Putamen (tissue), 1 donor: ENCODE results near the gene THG1L.
A peak's percentile ranks its signal among the peaks of the same experiment; 100 is the strongest.
"Not testable (repeated sequence)": the region's sequence is repeated elsewhere in the genome, so short reads cannot be mapped to it uniquely, and the experiment has no call there.

Experiments used
- DNase-seq: peaks from one replicate; pipeline ENCODE4 v3.0.0-alpha.2; 2016; ENCODE audit warnings: low spot score

The THG1L gene

DNA sequence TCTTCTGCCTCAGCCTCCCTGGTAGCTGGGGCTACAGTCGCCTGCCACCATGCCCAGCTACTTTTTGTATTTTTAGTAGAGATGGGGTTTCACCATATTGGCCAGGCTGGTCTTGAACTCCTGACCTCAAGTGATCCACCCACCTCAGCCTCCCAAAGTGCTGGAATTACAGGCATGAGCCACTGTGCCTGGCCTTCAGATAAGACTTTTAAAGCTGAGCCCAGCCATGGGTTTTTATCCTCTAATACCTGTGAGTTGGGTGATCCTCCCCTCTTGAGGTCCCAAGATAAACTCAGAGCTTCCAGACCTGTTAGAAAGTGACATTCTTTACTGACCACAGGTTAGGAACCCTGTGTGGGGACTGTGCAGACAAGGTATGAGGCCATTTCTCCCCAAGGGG is 3.4 kb upstream of the THG1L start:
- not testable (repeated sequence) for DNase-seq

DNA sequence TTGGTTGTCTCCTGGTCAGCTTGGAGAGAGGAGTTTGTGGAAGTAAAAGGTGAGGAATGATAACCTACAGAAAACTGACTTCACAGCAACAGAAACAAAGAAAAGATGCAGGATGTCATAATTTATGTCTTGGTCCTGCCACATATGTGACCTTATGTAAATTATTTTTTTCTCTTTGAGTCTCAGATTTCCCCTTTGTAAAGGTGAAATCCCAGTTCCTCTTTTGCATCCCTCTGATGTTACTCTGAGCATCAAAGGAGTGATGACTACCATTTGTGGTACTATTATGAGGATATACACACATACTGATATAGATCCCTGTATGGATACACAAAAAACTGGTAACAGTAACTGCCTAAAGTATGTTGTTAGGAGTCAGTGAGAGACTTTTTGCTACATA is 1.4 kb upstream of the THG1L start:
- DNase-seq: no peak

GRCh38 chr5:157730900-157731271 is 334 bp upstream of the THG1L start:
- DNase-seq: no peak

DNA sequence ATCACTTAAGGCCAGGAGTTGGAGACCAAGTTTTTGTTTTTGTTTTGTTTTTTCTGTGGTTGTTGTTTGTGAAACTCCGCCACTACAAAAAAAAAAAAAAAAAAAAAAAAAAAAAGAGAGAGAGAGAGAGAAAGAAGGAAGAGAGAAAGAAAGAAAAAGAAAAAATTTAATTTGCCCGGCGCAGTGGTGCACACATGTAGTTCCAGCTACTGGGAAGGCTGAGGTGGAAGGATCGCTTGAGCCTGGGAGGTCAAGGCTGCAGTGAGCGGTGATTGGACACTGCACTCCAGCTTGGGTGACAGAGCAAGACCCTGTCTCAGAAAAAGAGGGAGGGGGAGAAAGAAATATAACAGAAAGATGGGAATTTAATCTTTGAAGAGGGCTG is 902 bp downstream of the THG1L start:
- no peak for DNase-seq

DNA sequence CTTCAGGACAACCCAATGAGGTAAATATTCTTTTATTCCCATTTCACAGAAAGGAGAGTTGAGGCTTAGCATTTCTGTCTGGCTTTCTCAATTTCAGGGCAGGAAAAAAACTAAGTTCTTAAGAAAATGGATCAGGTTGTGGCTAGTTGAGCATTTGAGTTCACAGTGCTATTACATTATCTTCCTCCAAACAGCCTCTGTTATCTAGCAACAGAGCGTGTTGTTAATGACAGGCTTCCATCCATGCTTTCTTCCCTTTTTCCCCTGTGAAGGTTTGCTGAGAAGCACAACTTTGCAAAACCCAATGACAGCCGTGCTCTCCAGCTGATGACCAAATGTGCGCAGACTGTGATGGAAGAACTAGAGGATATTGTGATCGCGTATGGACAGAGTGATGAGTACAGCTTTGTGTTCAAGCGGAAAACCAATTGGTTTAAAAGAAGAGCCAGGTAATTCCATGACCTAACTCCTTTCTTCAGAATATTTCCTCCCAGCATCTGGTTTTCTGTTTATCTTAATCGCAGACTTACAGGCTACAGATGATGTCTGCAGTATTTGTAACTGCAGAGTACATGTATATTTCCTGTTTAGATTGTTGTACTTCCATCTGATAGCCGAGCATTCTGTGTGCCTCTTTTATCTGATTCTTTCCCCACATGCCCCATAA is 1.5 kb downstream of the THG1L start:
- no peak for DNase-seq

- DNase-seq: no peak
Measured at GRCh38 chr5:157734436-157734835, 3.2 kb downstream of the THG1L start.

DNA sequence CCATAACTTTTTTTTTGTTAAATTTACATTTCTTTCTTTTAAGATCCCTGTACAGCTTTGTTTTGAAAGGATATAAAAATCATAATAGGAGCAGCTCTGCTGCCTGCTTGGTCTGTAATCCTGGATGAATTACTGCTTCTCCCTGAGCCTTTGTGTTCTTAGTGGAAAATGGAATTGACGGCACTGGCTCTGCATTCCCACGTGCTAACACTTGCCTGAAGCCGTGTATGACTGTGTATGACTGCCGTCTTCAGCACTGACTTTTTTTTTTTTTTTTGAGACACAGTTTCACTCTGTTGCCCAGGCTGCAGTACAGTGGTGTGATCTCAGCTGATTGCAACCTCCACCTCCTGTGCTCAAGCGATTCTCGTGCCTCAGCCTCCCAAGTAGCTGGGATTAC is 4.8 kb downstream of the THG1L start:
- no peak for DNase-seq

- peak; percentile 61 for DNase-seq
Measured at GRCh38 chr5:157739388-157740228, 8.4 kb downstream of the THG1L start.

DNA sequence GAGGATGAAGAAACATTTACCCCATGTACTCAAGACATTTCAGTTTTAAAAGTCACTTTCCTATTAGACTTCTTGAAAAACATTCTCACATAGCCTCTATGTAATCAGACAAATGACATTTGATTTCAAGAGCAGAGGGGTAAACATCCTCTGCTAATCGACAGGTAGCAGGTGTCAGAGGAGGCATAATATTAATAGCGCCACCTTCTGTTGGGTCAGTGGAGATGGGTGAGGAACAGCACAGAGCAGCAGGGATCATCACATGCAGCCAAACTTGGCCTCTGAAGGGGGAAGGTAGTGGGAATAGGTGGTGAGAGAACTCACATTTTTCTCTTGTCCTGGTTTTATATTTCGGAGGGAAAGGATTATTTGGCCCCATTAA is 9.0 kb downstream of the THG1L start:
- no peak for DNase-seq

DNA sequence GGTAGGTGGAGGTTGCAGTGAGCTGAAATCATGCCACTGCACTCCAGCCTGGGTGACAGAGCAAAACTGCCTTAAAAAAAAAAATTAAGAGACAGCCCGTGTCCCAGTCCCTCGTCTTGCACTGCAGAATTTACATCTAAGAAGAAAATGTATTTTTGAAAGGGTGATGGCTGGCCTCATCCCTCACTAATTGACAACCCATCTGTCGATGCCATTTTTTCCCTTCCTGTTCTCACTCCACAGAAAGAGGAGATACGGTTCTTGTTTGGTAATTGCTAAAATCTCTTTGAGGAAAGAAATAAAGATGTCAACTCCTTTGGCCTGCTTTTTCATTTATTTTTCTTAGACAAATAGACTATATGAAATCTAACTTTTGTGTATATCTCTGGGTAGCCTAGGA is 9.9 kb downstream of the THG1L start:
- DNase-seq: no peak

DNA sequence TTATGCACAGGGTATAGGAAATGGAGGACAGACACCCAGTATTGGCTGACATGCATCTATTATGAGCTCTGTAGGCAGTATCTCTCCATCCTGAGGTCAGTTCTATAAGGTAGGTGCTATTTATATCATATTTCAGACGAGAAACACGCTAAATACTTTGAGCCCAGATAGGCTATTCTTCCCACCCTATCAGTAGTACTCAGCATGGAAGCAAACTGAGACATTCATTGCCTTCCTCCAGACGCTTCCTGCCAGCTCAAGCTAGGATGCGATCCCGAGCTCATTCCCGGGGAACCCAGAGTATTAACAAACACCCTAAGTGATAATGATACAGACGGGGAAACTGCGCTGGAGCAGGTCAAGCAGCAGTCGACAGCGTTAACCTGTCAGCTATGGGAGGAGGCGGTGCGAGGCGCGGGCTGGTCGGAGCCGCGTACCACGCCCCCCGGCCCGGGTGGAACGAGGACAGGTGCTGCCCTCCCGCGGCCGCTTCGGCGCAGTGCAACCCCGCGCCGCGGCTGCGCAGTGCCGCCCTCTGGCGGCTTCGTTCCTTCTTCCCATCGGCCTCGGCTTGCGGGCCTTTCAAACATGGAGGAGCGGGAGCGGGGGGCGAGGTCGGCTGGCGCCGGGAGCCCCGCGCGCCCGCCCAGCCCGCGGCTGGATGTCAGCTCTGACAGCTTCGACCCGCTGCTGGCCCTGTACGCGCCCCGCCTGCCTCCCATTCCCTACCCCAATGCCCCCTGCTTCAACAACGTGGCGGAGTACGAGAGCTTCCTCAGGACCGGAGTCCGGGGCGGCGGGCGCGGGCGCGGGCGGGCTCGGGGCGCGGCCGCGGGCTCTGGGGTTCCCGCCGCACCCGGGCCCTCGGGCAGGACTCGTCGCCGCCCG is 12.2 kb downstream of the THG1L start, which contains the start of gene LSM11:
TSS of gene LSM11 (plus strand) at position 550 of the 888 bp plus-strand sequence. CDS start at position 589, 39 bp downstream.
- DNase-seq: peak; percentile 83

DNA sequence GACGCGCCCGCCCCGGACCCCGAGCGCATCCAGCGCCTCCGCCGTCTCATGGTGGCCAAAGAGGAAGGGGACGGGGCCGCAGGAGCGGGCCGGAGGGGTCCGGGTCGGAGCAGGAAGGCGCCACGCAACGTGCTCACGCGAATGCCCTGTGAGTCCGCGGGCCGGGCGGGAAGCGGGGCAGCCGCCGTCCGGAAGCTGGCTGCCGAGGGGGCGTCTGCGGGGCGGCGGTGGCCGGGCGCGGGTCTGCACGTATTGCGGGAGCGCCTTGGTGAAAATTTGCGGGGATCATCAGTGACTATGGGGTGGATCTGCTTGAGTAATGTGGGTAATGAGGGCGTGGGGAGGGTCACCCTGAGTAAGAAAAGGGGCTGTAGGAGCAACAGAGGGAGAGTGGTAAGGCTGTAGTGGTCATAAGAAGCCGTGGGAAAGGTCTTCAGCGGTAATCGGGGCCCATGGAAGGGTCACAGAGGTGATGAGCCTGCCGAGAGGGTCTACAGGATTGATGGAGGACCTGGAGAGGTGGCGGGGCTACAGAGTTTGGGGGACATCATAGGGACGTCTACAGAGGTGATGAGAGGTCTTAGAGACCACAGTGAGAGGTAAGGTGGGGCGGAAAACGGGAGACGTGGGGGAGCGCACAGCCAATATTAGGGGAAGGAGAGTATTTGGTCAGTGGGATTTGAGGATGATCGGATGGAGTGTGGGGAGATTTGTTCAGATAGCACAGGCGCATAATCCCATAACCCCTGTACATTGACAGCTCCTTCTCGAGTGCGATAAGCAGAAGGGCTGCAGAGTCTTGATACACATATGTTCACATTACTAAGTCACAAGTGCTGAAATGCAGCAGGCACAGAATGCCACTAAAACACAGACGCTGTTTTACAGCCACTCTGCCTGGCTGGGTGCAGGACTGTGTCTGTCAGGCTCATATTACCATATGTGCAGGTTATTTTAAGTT is 13.1 kb downstream of the THG1L start:
- DNase-seq: no peak

DNA sequence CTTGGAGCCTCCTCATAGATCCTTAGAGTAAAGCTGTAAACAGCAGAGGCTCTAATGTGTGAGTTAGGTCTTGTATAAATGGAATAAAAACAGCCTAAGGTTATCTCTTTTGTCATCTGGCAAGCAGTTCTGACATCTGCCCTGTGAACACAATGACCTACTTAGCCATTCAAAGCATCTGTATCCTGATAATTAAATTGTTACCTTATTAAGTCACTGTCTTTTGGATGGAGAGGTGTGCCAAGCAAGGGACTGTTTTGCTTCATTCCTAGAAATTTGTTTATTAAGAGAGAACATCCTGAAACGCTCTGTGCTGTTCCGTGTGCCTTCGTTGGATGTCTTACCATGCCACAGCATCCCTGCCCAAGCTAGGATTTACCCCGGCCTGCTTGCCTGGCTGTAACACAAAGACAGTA is 13.8 kb downstream of the THG1L start:
- DNase-seq: no peak

DNA sequence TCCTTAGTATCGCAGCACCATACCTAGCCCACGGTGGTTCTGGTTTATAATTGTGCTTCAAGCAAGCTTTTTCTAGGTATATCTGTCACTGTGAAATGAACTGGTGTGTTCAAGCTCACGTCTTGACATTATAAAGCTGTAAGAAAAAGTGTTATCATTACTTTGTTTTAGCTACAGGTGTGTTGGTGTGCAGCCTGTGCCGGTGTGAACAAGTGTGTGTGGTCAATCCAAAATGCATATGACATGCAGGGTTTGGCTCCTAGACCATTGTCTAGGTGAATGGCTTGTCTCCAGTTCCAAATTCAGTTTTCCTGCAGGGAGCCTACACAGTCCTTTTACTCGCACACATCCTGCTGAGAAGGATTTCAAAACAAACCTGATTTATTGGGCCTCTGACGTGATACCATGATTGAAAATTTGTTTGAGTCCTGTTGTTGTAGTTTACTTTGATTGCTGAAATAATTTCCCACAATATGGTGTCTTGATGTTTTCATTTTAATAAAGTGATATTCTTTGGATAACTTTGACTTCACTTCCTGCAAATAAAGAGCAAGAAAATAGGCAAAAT is 16.0 kb downstream of the THG1L start:
- no peak for DNase-seq

DNA sequence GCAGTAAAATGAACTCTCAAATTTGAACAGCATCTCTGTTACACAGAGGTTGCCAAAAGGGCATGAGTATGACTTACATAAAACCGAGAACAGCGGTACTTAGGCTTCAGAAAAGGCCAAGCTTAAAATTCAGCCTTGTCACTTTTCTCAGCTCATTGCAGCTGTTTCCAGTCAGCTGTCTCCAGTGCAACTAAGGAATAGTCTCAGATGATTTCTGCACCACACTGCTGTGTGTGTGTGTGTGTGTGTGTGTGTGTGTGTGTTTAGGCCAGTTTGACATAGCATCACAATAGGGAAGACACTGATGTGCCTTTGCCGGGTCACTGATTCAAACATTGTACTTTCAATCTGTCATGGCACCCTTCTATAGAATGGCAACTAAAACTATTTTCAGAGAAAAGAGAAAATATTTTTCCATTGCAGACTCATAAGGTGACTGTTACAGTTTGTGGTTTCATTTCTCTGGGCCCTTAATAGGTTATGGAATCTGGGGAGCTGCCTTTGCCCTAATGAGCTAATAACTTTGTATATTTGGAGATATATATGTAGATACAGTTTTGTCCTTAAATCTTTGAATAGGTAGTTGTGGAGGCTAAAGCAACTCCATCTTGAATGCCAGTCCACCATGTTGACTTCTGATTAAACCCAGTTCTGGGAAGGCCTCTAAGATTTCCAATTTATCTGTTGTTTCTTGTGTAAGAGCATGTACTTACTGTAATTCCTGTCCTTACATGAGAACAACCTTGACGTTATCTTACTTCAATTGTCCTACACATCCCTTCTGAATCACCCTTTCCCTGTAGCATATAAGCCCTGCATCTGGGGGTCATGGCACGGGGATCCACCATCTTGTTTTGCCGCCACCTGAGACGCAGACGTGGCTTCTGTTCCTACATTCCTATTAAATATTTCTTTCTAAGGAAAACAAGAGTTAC is 16.8 kb downstream of the THG1L start:
- DNase-seq: no peak

- DNase-seq: no peak
Measured at GRCh38 chr5:157748760-157749461, 17.7 kb downstream of the THG1L start.

DNA sequence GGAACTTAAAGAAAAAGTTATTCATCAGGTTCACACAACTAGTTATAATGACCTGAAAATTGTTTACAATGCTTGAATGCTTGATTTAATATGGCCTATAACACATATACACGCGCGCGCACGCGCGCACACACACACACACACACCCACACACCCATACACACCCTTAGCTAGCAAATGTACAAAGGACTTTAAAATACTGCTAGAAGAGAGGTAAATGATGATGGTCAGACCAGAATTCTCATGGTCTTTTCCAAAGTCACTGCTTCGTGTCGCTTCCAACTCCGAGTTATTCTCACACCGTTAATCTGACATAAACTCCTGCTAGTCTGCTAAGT is 18.2 kb downstream of the THG1L start:
- DNase-seq: no peak

GRCh38 chr5:157750320-157750719 is 19.1 kb downstream of the THG1L start:
- DNase-seq: no peak

DNA sequence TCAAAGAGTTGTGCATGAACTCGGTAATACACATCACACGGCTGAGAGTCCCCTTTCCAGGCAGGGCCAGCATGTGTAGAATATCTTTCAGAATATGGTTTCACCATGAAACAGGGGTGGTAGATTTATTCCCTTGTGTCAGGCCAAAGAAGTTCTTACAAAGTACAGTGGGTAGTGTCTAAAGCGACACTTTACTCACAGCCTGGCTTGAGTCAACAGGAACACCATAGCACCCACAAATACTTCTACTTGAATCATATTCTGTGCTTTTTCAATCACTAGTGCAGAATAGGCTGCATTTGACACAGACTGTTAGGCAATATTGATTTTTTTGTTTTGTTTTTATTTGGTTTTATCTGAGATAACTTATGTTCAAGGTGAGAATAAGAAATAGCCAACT is 24.9 kb downstream of the THG1L start:
- DNase-seq: no peak
